OCI-LY7 (cell line): ENCODE results near the gene SRSF10.

Source experiments
- CTCF ChIP-seq: fragments of 200-600 bp; sonication (generic); conservative IDR thresholded peaks from 2 replicates; pipeline ENCODE4 v1.5.1; 2014; ENCODE audit warnings: mild to moderate bottlenecking, antibody characterized with exemption, low read length, moderate library complexity, mixed read lengths
- EZH2phosphoT487 ChIP-seq: fragments of 200-600 bp; sonication (generic); IDR thresholded peaks from 2 replicates; pipeline ENCODE4 v1.6.1; 2018; ENCODE audit warnings: low read depth, borderline replicate concordance, mild to moderate bottlenecking, mixed run types, antibody characterized with exemption, low read length, moderate library complexity, mixed read lengths

- TF ChIP-seq CTCF (no peak), EZH2phosphoT487 (no peak)
These were observed 19.1 kb upstream of the SRSF10 start for GRCh38 chr1:23999156-23999671.
